Brain microvascular endothelial cell (primary cell): Measurements from ENCODE around the gene RPS6KB1.

ENCODE experiments used
- DNase-seq: peaks from one replicate; pipeline ENCODE4 v3.0.0-alpha.2; 2020
- H3K27ac ChIP-seq: fragments of 250-450 bp; sonication (Bioruptor Pico); 2 replicates; pipeline ENCODE4 v1.5.1; 2020; ENCODE audit warnings: mild to moderate bottlenecking, moderate library complexity
- H3K27me3 ChIP-seq: fragments of 250-450 bp; sonication (Bioruptor Pico); replicated peaks from 2 replicates; pipeline ENCODE4 v1.5.1; 2020; ENCODE audit warnings: mild to moderate bottlenecking
- H3K36me3 ChIP-seq: fragments of 250-450 bp; sonication (Bioruptor Pico); replicated peaks from 2 replicates; pipeline ENCODE4 v1.5.1; 2020; ENCODE audit warnings: mild to moderate bottlenecking
- H3K4me3 ChIP-seq: 2 replicates; pipeline ENCODE4 v1.5.1; 2011; ENCODE audit warnings: low read depth, mild to moderate bottlenecking, control low read depth, low read length, moderate library complexity
- CTCF ChIP-seq: IDR thresholded peaks from 2 replicates; pipeline ENCODE4 v1.5.1; 2011; ENCODE audit warnings: low read depth, mild to moderate bottlenecking, moderate library complexity, low read length, control low read depth, inconsistent platforms; ENCODE audit errors: missing control alignments
- in situ Hi-C: cut with HindIII; loops from 2 replicates; pipeline ENCODE4 v1.10.0; 2017; ENCODE audit warnings: low sequenced_read_pairs, low pct_ligation_motif_present

The RPS6KB1 gene

GRCh38 chr17:59878624-59879023 is 14.3 kb upstream of the RPS6KB1 start:
- Histone ChIP-seq H3K27ac (no peak overlapping the region), H3K36me3 (peaks cover 11% of the 10 kb centered on the region), H3K27me3 (no peaks in the 10 kb centered on the region), H3K4me3 (no peak overlapping the region)
- TF ChIP-seq CTCF: no peak
- in situ Hi-C loops: no loop called here
- DNase-seq: no peak

- in situ Hi-C loops: no loop called here
- TF ChIP-seq CTCF: no peak
Measured at GRCh38 chr17:59884861-59885260, 8.1 kb upstream of the RPS6KB1 start.

GRCh38 chr17:59888145-59888750 is 4.7 kb upstream of the RPS6KB1 start:
- no peak for TF ChIP-seq CTCF
- H3K27ac ChIP-seq: no peak overlapping the region
- in situ Hi-C loops: no loop called here
- H3K36me3 ChIP-seq: peaks cover 15% of the 10 kb centered on the region
- H3K27me3 ChIP-seq: no peaks in the 10 kb centered on the region
- no peak overlapping the region for H3K4me3 ChIP-seq
- no peak for DNase-seq

More at GRCh38 chr17:59884861-59885260, 8.1 kb upstream of the RPS6KB1 start:
- Histone ChIP-seq H3K4me3 (no peak overlapping the region), H3K27ac (no peak overlapping the region), H3K27me3 (no peaks in the 10 kb centered on the region), H3K36me3 (peaks cover 15% of the 10 kb centered on the region)
- no peak for DNase-seq

GRCh38 chr17:59890720-59891119 is 2.2 kb upstream of the RPS6KB1 start:
- in situ Hi-C loops: no loop called here
- peaks cover 4% of the 10 kb centered on the region for H3K36me3 ChIP-seq
- no peak overlapping the region for H3K27ac ChIP-seq
- no peak overlapping the region for H3K4me3 ChIP-seq
- peak; percentile 30 for DNase-seq
- TF ChIP-seq CTCF: no peak
- H3K27me3 ChIP-seq: no peaks in the 10 kb centered on the region

- DNase-seq: no peak
- Histone ChIP-seq H3K27me3 (no peaks in the 10 kb centered on the region), H3K27ac (peak overlapping the region; percentile 61), H3K4me3 (peak overlapping the region; percentile 89), H3K36me3 (peaks cover 4% of the 10 kb centered on the region)
- TF ChIP-seq CTCF: no peak
- in situ Hi-C loops: no loop called here
Measured at GRCh38 chr17:59892251-59892923, 534 bp upstream of the RPS6KB1 start.
